HK-2 (cell line): ENCODE data around the gene SUPT16H.

Source experiments
- DNase-seq: peaks from one replicate; pipeline ENCODE4 v3.0.0-alpha.2; 2018; ENCODE audit not compliant: unreplicated experiment

Gene SUPT16H

DNA sequence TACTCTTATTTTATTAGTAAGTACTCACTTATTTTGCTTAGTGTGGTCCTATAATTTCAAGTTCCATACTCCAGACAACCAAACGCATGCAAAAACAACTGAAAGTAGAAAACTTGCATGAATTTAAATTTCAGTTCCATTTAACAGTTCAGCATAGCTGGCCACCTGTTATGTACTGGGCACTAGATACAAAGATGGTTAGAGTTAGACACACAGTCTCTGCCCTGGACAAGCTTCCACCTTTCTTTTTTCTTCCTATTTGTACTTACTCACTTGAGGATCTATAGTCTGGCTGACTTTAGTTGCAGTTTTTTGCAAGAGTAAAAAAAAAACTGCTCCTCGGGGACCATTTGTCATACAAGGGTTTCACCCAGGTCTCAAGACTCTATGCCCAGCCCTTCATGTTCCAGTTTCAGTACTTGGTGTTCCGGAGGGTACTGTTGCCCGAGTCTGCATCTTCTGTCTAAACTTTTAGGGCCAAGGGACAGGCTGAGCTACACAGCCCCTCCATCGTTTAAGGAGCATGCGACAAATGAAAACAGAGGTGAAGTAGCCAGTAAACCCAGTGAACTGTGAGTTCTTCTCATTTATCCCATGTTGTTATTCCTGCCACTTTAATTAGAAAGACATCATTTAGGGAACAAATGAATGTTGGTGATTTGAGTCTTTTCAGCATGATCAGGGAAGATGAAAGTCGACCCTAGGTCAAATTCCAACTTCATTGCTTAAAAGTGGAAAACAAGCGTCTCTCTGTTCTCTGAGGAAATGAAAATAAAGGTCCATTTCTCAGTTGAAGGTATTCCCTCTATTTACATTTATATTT lies 81.6 kb downstream of the SUPT16H start:
- no peak for DNase-seq
